HUDEP-2 (cell line): Measurements from ENCODE around the gene DCAF16.

Source experiments
- DNase-seq, 76 experiments: peaks; one replicate each; lab custom pipeline; 2025; ENCODE audit not compliant: unreplicated experiment in 76 of 76; lab: John Stamatoyannopoulos, UW

Gene DCAF16

GRCh38 chr4:17785858-17786257 is 24.7 kb downstream of the DCAF16 start:
- DNase-seq: no peak

GRCh38 chr4:17781300-17782287 is 29.0 kb downstream of the DCAF16 start, which contains the start of gene FAM184B:
FAM184B (minus strand) TSS chr4:17781621; CDS start chr4:17781299, 322 bp downstream.
- peak in 14 of 76 experiments; percentile 2 to 36 (median 14) for DNase-seq

GRCh38 chr4:17780501-17781299 is 29.9 kb downstream of the DCAF16 start:
- peak in 3 of 76 experiments; percentile 13 to 36 (median 28) for DNase-seq

GRCh38 chr4:17778431-17778830 is 32.1 kb downstream of the DCAF16 start:
- no peak for DNase-seq

GRCh38 chr4:17773135-17773698 is 37.3 kb downstream of the DCAF16 start:
- DNase-seq: no peak

- DNase-seq: no peak
These were observed 39.2 kb downstream of the DCAF16 start for GRCh38 chr4:17771284-17771908.

GRCh38 chr4:17770845-17771244 is 39.7 kb downstream of the DCAF16 start:
- DNase-seq: no peak

GRCh38 chr4:17769406-17770174 is 41.0 kb downstream of the DCAF16 start:
- DNase-seq: no peak

- no peak for DNase-seq
These were observed 43.6 kb downstream of the DCAF16 start for GRCh38 chr4:17766826-17767458.

GRCh38 chr4:17765514-17766286 is 44.9 kb downstream of the DCAF16 start:
- DNase-seq: no peak

GRCh38 chr4:17763931-17764330 is 46.6 kb downstream of the DCAF16 start:
- no peak for DNase-seq

- no peak for DNase-seq
These were observed 47.1 kb downstream of the DCAF16 start for GRCh38 chr4:17763416-17763815.

GRCh38 chr4:17762726-17763125 is 47.8 kb downstream of the DCAF16 start:
- peak in 12 of 76 experiments; percentile 0 to 22 (median 5) for DNase-seq

- DNase-seq: no peak
These were observed 49.5 kb downstream of the DCAF16 start for GRCh38 chr4:17761062-17761461.

- DNase-seq: no peak
These were observed 49.9 kb downstream of the DCAF16 start for GRCh38 chr4:17760626-17761025.

GRCh38 chr4:17758485-17758884 is 52.1 kb downstream of the DCAF16 start:
- DNase-seq: no peak

- no peak for DNase-seq
These were observed 52.9 kb downstream of the DCAF16 start for GRCh38 chr4:17757621-17758020.

- no peak for DNase-seq
These were observed 56.9 kb downstream of the DCAF16 start for GRCh38 chr4:17753646-17754045.
